NB4 (cell line): ENCODE measurements around the gene SMTN.

Source experiments
- TF ChIP-seq, protein P1 (sequence below): IDR thresholded peaks from 2 replicates; pipeline ENCODE4 v1.6.1; 2011; ENCODE audit warnings: low read depth, low read length
- TF ChIP-seq, protein P2 (sequence below): IDR thresholded peaks from one replicate; pipeline ENCODE4 v1.5.1; 2012; ENCODE audit warnings: low read depth, low read length

DNA sequence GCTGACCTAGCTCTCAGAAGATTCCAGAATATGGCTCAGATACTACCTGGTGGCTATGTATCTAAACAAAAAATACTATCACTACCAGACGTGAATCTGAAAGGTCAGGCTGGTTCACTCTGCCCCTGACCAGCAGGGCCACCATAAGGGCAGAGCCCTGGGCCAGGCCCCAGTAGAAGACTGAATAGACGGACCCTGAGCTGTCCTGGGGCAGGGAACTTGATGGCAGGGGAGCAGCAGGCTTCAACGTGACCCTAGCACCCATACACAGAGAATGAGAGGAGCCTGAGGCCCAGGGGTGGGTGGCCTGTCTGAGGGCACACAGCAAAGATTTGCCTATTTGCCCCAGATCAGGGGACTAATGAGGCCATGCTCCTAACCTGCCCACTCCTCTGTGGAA lies 72.2 kb downstream of the SMTN start:
- TF ChIP-seq, protein P1, sequence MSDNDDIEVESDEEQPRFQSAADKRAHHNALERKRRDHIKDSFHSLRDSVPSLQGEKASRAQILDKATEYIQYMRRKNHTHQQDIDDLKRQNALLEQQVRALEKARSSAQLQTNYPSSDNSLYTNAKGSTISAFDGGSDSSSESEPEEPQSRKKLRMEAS = no peak
- TF ChIP-seq, protein P2, sequence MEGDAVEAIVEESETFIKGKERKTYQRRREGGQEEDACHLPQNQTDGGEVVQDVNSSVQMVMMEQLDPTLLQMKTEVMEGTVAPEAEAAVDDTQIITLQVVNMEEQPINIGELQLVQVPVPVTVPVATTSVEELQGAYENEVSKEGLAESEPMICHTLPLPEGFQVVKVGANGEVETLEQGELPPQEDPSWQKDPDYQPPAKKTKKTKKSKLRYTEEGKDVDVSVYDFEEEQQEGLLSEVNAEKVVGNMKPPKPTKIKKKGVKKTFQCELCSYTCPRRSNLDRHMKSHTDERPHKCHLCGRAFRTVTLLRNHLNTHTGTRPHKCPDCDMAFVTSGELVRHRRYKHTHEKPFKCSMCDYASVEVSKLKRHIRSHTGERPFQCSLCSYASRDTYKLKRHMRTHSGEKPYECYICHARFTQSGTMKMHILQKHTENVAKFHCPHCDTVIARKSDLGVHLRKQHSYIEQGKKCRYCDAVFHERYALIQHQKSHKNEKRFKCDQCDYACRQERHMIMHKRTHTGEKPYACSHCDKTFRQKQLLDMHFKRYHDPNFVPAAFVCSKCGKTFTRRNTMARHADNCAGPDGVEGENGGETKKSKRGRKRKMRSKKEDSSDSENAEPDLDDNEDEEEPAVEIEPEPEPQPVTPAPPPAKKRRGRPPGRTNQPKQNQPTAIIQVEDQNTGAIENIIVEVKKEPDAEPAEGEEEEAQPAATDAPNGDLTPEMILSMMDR = no peak
